ENCODE measurements around the gene UCKL1.
"Not testable (repeated sequence)": the region's sequence is repeated elsewhere in the genome, so short reads cannot be mapped to it uniquely, and the experiment has no call there.

Gene UCKL1

GRCh38 chr20:63929071-63929470 is 27.1 kb downstream of the UCKL1 start:
- FAIRE-seq, result peak; percentile 65
- no peak for DNase-seq (ENCODE audit: insufficient read length, low spot score)

DNA sequence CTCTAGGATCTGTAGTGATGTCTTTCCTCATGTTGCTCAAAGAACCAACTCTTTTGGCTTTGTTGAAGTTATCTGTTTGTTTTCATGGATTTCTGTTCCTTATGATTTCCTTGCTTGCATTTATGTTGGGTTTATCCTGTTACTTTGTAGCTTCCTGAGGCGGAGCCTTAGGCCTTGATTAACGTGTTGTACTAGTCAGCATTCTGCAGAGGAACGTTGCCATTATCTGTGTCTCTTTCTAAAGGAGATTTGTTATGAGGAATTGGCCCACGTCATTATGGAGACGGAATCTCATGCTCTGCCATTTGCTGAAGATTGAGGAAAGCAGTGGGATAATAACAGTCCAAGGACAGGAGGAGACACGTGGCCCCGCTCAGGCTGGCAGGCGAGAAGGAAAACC is 29.9 kb downstream of the UCKL1 start:
- peak; percentile 86 for FAIRE-seq

GRCh38 chr20:63924241-63924640 is 32.0 kb downstream of the UCKL1 start:
- no peak for DNase-seq (ENCODE audit: insufficient read length, low spot score)
- no peak for FAIRE-seq

More for the DNA sequence above, 29.9 kb downstream of the UCKL1 start:
- no peak for DNase-seq (ENCODE audit: insufficient read length, low spot score)

DNA sequence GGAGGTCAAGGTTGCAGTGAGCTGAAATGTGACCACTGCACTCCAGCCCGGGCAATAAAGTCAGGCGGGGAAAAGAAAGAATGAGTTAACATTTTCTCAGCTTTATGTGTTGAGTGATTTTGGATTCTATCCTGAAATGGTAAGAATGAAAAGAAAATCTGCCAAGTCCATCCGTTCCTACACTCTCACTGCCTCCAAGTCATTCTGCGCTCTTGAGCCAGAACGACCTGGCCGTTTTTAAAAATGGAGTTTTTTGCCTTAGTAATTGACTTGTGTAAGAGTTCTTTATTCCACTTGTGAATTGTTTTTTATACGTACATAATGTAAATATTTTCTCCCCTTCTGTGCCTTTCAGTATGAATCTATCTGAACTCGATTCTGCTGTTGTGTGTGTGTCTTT is 32.6 kb downstream of the UCKL1 start:
- FAIRE-seq, result no peak
- DNase-seq (ENCODE audit: insufficient read length, low spot score), result no peak

DNA sequence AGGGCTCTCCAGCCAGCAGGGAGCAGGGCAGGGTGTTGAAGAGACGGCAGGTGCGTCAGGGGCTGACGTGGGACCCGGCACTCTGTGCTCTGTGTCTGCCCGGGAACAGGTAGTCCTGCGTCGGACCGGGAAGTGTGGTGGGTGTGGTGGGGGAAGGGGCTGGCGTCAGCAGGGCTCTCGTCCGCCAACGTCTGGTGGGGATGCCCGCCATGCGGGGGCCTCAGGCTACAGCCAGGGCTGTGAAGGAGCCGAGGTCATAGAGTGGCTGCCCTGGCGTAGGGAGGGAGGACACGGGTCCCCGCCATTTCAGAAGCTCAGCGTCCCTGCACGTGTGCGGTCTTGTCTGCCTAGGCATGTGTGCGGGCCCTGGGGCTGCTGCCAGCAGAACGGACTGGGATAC is 36.0 kb downstream of the UCKL1 start:
- FAIRE-seq (no peak), DNase-seq (ENCODE audit: insufficient read length, low spot score) (no peak)

DNA sequence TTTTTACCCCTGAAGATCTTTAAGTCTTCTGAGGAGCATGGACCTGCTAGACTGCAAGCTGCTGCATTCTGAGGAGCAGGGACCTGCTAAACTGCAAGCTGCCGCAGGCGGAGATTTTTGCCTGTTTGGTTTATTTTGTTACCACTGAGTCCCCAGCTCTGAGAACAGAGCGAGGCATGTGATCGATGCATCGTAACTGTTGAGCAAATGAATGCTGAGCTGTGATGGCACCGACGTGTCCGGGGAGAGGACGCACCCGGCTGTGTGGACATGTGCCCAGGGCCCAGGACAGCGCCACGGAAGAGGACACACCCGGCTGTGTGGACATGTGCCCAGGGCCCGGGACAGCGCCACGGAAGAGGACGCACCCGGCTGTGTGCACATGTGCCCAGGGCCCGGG is 37.1 kb downstream of the UCKL1 start:
- DNase-seq (ENCODE audit: insufficient read length, low spot score) (no peak), FAIRE-seq (peak; percentile 36)

DNA sequence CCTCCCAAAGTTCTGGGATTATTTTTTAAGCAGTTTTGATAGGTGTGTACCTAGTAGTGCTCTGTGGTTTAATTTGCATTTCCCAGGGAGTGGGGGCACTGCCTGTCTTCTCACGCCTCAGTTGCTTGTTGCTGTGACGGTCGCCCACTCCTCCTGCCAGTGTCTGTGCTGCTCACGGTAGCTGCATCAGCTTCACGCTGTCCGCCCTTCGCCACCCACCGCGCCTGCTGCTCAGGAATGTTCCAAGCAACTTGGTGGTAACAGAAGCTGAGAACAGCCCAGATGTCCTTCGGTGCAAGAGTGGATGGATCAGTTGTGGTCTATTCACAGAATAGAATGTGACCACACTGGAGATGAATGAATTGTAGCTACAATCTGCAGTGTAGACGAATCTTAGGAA is 38.4 kb downstream of the UCKL1 start:
- FAIRE-seq, result peak; percentile 76
- DNase-seq (ENCODE audit: insufficient read length, low spot score), result no peak

GRCh38 chr20:63916371-63916939 is 39.8 kb downstream of the UCKL1 start:
- DNase-seq (ENCODE audit: insufficient read length, low spot score); FAIRE-seq: not testable (repeated sequence)

DNA sequence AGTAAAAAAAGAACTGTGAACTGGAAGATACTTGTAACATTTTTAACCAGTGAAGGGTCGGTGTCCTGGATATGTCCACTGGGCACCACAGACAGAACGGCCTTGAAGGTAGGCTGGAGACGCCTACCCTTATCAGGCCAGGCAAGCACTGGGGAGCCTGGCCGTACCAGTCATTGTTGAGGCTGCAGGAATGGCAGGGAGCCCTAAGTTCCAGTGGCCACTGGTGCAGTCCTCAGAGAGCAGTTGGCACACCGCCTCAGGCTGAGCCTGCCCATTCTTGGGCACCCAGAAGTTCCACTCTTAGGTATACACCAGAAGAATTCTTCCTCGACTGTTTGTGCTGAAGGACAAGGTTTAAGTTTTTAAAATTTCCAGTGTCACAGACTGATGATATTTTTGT is 40.7 kb downstream of the UCKL1 start:
- DNase-seq (ENCODE audit: insufficient read length, low spot score) (no peak), FAIRE-seq (peak; percentile 65)

DNA sequence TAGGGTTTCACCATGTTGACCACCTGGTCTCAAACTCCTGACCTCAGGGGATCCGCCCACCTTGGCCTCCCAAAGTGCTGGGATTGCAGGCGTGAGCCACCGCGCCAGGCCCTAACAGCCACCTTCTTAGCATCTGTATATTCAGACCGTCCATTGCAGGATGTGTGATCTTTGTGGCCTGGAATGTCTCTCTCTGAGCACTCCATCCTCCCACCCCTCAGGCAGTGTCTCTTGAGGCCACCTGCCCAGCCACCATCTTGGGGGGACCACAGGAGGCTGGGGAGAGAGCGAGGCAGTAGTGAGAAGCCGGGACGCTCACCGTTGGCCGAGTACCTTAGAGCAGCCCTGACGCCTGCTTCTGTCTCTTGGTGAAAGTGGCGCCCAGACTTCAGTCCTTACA is 42.4 kb downstream of the UCKL1 start:
- DNase-seq (ENCODE audit: insufficient read length, low spot score) (no peak), FAIRE-seq (no peak)

GRCh38 chr20:63911176-63911575 is 45.0 kb downstream of the UCKL1 start:
- DNase-seq (ENCODE audit: insufficient read length, low spot score) (no peak), FAIRE-seq (no peak)

DNA sequence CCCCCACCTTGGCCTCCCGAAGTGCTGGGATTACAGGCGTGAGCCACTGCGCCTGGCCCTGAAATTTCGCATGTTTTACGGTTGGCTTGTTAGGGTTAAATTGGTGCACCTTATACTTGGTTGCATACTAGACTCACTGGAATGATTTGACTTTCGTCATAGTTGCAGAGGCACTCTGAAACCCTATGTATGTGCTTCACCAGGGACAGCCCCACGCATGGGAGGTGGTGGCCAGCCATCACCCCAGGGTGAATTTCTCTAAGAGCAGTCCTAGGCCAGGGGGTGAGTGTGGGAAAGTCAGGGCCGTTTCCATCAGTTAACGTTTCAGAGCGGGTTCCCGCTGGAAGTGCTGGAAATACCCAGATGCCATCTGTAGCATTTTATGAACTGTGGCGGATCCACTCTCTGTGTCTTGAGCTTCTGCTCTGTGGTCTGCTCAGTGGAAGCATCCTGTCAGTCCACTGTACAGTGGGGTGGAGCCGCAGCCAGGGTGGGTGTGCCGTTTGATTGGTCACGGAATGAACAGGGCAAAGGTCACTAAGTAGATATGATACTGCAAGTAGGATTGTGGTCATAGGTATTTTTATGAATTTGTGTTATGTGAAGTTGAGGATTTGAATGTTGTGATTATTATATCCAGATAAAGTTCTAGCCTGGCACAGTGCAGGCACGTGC is 48.1 kb downstream of the UCKL1 start:
- DNase-seq (ENCODE audit: insufficient read length, low spot score), result no peak
- FAIRE-seq, result no peak

DNA sequence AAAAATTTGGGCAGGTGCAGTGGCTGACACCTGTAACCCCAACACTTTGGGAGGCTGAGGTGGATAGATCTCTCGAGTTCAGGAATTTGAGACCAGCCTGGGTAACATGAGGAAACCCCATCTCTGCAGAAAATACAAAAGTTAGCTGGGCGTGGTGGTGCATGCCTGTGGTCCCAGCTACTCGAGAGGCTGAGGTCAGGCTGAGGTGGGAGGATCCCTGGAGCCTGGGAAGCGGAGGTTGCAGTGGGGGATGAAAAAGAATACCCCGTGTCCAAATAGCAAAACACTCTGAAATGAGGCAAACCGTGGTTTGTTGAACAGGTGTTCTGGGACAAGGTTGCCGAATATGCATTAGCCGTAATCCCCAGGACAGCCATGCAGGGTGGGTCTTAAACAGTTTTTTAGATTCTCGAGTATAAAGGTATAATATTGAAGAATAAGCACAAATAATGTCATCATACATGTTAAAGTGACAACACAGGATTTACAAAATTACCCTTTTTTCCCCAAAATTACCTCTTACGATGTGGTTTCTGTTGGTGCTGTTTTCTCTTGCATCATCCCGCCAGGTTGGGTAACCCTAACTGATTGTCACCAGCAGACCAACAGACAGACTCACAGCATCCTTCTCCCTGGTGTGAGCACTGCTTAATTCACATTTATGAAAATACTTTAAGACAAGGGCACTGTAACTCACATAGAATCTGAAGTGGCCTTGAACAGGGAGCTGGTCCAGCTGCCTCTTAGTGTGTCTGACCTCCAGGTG is 52.2 kb downstream of the UCKL1 start:
- no peak for DNase-seq (ENCODE audit: insufficient read length, low spot score)
- FAIRE-seq, result no peak

GRCh38 chr20:63900413-63900812 is 55.8 kb downstream of the UCKL1 start:
- FAIRE-seq (no peak), DNase-seq (ENCODE audit: insufficient read length, low spot score) (no peak)

GRCh38 chr20:63898882-63899558 is 57.2 kb downstream of the UCKL1 start:
- no peak for FAIRE-seq

DNA sequence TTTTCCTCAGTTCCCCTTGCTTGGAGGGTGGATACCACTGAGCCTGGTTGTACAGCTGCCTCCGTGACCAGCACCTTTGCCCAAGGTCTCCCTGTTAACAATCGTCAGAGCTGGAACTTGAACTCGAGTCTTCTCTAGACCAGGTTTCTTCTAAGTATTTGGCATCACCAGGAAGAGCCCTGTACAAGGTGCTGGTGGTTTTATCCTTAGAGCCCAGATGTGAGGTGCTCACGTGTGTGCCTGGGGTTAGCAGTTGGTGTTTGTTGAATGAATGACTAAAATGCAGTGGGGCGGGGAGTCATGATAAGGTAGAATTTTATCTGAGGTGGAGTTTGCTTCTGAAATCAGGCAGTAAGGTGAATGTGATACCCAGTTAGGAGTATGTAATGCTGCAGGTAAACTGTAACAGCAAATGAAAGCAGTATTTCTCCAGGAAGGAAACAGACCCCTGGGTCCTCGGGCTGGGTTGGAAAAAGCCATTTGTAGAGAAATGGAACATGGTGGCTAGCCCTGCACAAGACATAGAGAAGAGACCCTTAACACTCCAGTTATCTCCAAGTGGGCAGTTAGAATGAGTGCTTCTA is 58.1 kb downstream of the UCKL1 start:
- DNase-seq (ENCODE audit: insufficient read length, low spot score) (no peak), FAIRE-seq (peak; percentile 82)

More at GRCh38 chr20:63898882-63899558, 57.2 kb downstream of the UCKL1 start:
- DNase-seq (ENCODE audit: insufficient read length, low spot score), result no peak

DNA sequence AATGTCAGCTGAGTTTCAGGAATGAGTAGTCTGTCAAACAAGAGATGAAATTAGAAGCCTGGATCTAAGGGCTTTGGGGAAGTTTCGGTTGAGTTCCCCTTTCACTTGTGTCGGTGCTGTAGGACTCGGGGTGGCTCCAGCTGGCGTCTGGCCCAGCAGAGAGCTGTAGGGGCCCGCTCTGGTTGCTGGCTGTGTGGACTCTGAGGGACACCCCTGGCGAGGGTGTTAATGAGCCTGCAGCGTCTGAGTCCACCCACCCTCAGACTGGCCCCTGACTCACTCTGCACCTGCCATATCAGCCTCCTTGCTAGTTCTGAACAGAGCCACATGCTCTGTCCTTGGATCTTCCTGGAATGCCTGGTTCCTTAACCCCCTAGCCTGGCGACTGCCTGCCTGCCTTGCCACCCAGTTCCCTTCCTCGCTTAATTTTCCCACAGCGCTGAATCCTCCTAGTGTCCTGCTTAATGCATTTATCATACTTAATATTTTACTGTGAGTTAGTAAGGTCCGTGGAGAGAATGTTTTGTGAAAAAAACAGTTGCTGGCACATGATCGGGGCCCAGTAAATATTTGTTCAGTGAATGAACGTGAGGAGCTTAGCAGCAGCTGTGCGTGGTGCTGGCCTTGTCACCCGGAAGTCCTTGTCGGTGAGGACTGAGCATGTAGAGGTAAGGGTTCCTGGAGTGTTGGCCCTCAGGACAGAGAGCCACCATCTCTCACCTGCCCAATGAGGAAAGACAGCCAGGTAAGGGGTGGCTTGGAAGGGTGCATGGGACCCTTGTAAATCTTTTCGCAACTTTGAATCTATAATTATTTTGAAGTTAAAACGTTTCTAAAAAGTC is 59.7 kb downstream of the UCKL1 start:
- FAIRE-seq (peak; percentile 87), DNase-seq (ENCODE audit: insufficient read length, low spot score) (peak; percentile 54)

DNA sequence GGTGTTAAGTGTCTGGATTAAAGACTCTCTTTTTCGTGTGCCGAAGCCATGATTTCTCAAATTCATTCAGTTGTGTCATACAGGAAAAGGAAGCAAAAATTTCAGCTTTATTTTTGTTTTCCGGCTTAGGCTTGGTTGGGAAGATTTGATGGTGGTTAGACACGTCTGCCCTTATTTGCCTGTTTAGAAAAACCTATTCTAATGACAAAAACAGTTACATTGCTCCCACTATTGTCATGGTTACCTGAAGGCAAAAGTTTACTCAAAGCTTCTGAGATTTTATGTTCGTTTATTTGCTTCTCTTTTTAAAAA is 60.3 kb downstream of the UCKL1 start:
- FAIRE-seq (peak; percentile 31), DNase-seq (ENCODE audit: insufficient read length, low spot score) (no peak)

- FAIRE-seq, result no peak
- no peak for DNase-seq (ENCODE audit: insufficient read length, low spot score)
These were observed 60.8 kb downstream of the UCKL1 start for GRCh38 chr20:63895202-63895951.

Measured in HTR-8/SVneo (cell line).